ENCODE data around the gene FXYD7. TPM values are rescaled to one million over a fixed set of nuclear protein-coding genes. Genes with fewer than 3 reads are reported as not detected.

FXYD7 gene
- total and polyA plus RNA-seq, 9 of the 15 experiments (the other 6 are each of a cell fraction or from before 2014, with no cell fraction given) = 0.10 to 0.80 (median 0.31) TPM; not detected in 3

- TF ChIP-seq MGA (IDR thresholded peaks at IDR 0.05) (peak; percentile 97), TOE1 (IDR thresholded peaks at IDR 0.05; ENCODE audit: borderline replicate concordance) (peak; percentile 35; the same call in 1 of the 2 replicates), TOE1 (CRISPR knock-in tag; IDR thresholded peaks at IDR 0.05; ENCODE audit: borderline replicate concordance, low read depth) (no peak)
These were observed 18.7 kb upstream of the FXYD7 start (continued) for GRCh38 chr19:35124098-35125060.
